Measurements from ENCODE around the gene INTS4.
"Not testable (repeated sequence)": the region's sequence is repeated elsewhere in the genome, so short reads cannot be mapped to it uniquely, and the experiment has no call there.

Gene INTS4

DNA sequence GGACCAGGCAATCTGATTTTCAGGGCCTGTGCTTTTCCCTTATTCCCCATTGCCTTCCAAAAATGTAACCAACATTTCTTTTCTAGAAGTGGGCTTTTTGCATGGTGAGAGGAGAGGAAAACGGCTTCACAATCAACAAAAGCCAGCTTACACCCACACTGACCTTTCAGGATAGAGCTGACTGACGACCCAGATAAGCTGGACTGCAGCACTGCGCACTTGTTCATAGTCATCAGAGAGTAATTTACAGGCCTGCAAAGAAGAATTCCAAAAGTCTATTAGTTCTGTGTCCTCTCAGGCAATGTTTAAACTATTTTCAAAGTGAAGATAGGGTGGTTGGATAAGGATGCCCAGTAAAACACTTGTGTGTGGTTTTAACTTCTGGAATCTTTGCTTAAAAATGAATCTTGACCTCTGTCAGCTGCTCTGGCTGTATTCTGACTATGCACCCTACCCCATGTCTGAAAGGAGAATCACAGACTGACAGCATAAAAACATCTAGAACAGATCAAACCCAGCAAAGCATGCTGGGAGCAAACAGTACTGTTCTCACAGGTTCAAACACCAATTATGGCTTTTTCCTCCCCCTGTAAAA is 35.8 kb downstream of the INTS4 start:
- in situ Hi-C loops (cut with HindIII; ENCODE audit: low sequenced_read_pairs), result not testable (repeated sequence)

- in situ Hi-C loops (cut with HindIII; ENCODE audit: low sequenced_read_pairs), result not testable (repeated sequence)
Measured at GRCh38 chr11:77943296-77943695, 51.2 kb downstream of the INTS4 start.

- in situ Hi-C loops (cut with HindIII; ENCODE audit: low sequenced_read_pairs), result not testable (repeated sequence)
Measured at GRCh38 chr11:77942465-77942864, 52.0 kb downstream of the INTS4 start.

GRCh38 chr11:77933596-77933995 is 60.9 kb downstream of the INTS4 start:
- in situ Hi-C loops (cut with HindIII; ENCODE audit: low sequenced_read_pairs), result not testable (repeated sequence)

GRCh38 chr11:77930334-77931208 is 63.9 kb downstream of the INTS4 start:
- in situ Hi-C loops (cut with HindIII; ENCODE audit: low sequenced_read_pairs), result not testable (repeated sequence)

DNA sequence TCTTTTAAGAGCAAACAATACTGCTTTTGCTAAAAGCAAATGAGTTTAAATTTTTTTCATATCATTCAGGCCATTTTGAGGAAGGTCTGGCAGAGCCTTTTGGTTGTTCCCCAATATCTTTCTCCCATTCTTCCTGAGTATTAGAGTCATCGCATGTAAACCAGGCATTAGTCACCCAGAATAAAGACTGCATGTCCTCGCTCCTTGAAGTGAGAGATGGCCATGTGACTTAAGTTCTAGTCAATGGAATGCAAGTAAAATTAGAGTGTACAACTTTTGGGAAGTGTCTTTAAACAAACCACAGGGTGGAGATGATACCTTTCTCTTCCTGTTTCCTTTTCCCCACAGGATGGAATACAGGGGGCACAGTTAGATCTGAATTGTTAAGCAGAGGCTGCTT is 76.8 kb downstream of the INTS4 start:
- in situ Hi-C loops (cut with HindIII; ENCODE audit: low sequenced_read_pairs), result not testable (repeated sequence)

DNA sequence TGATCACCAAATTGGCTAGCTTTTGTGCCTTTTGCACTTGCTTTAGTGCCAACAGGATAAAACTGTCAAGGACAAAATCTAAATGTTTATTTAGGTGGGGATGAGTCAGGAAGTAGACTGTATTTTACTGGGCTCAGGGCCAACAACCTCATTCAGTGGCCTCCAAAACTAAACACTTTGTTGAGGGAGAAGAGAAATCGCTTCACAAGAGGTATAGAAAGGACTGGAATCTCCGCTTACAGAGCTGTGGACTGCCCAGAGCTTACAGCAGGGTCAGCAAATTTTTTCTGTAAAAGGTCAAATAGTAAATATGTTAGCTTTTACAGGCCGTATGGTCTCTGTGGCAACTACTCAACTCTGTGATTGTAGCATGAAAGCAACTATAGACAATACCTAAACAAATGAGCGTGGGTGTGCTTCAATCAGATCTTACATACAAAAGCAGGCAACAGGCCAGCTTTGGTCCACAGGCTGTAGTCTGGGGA is 80.1 kb downstream of the INTS4 start:
- in situ Hi-C loops (cut with HindIII; ENCODE audit: low sequenced_read_pairs), result not testable (repeated sequence)

GRCh38 chr11:77913608-77914306 is 80.7 kb downstream of the INTS4 start:
- in situ Hi-C loops (cut with HindIII; ENCODE audit: low sequenced_read_pairs), result not testable (repeated sequence)

- in situ Hi-C loops (cut with HindIII; ENCODE audit: low sequenced_read_pairs), result not testable (repeated sequence)
Measured at GRCh38 chr11:77910828-77911227, 83.6 kb downstream of the INTS4 start.

GRCh38 chr11:77909277-77909676 is 85.2 kb downstream of the INTS4 start:
- in situ Hi-C loops (cut with HindIII; ENCODE audit: low sequenced_read_pairs), result no loop called here

DNA sequence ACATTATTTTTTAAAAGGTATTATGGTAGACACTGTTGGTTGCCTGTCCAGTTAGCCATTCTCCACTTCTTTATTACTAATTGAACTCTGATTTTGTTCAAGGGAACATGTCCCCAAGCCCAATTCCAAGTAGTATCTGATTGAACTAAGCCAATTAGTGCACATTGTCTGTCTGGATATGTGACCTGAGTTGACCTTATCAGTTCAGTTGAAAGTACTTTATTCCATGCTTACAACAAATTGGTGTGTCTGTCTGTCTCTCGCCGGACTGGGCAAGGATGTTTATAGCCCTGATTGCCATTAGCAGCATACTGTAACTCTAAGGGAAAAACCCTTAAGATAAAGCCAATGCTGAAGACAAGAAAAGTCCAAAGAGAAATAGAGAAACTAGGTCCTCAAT is 85.6 kb downstream of the INTS4 start:
- in situ Hi-C loops (cut with HindIII; ENCODE audit: low sequenced_read_pairs), result no loop called here

GRCh38 chr11:77894949-77895348 is 99.5 kb downstream of the INTS4 start:
- in situ Hi-C loops (cut with HindIII; ENCODE audit: low sequenced_read_pairs), result not testable (repeated sequence)

GRCh38 chr11:77891703-77892102 is 102.8 kb downstream of the INTS4 start:
- in situ Hi-C loops (cut with HindIII; ENCODE audit: low sequenced_read_pairs), result not testable (repeated sequence)

- in situ Hi-C loops (cut with HindIII; ENCODE audit: low sequenced_read_pairs), result not testable (repeated sequence)
Measured at GRCh38 chr11:77891256-77891655, 103.2 kb downstream of the INTS4 start.

DNA sequence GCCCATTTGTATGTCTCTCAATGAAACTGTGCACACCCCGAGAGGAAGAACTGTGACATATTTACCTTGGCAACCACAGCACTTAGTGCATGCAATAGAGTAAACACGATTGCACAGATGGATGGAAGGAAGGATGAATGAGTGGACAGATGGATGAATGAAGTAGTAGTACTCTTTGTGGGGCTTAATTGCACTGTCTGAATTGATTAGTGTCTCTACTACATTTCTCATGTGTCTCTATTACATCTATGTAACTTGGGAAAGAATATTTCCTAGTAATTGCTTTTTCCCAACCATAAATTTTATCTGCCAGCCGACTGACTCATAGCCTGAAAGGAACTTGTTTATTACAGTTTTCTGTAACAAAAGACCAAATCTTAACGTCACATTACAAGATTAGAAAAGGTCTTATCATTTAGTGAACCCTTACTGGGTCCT is 103.8 kb downstream of the INTS4 start:
- in situ Hi-C loops (cut with HindIII; ENCODE audit: low sequenced_read_pairs), result not testable (repeated sequence)

GRCh38 chr11:77890100-77890614 is 104.3 kb downstream of the INTS4 start:
- in situ Hi-C loops (cut with HindIII; ENCODE audit: low sequenced_read_pairs), result not testable (repeated sequence)

DNA sequence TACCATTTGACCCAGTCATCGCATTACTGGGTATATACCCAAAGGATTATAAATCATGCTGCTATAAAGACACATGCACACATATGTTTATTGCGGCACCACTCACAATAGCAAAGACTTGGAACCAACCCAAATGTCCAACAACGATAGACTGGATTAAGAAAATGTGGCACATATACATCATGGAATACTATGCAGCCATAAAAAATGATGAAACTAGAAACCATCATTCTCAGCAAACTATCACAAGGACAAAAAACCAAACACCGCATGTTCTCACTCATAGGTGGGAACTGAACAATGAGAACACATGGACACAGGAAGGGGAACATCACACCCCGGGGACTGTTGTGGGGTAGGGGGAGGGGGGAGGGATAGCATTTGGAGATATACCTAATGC is 105.4 kb downstream of the INTS4 start:
- in situ Hi-C loops (cut with HindIII; ENCODE audit: low sequenced_read_pairs), result not testable (repeated sequence)

DNA sequence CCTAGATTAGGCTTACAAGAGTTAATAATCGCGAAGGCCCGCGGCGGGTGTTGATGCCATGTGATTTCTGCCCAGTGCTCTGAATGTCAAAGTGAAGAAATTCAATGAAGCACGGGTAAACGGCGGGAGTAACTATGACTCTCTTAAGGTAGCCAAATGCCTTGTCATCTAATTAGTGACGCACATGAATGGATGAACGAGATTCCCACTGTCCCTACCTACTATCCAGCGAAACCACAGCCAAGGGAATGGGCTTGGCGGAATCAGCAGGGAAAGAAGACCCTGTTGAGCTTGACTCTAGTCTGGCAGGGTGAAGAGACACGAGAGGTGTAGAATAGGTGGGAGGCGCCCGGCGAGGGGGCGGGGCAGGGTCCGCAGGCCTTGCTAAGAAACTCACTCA is 108.1 kb downstream of the INTS4 start:
- in situ Hi-C loops (cut with HindIII; ENCODE audit: low sequenced_read_pairs), result no loop called here

- in situ Hi-C loops (cut with HindIII; ENCODE audit: low sequenced_read_pairs), result loop anchor here (5.0 kb wide), 2 partner anchors 98 to 102 kb away; no protein-coding TSS in a partner anchor
Measured at GRCh38 chr11:77884829-77885190, 109.7 kb downstream of the INTS4 start.

GRCh38 chr11:77884186-77884828 is 110.2 kb downstream of the INTS4 start:
- in situ Hi-C loops (cut with HindIII; ENCODE audit: low sequenced_read_pairs), result loop anchor here (5.0 kb wide), 2 partner anchors 97 to 103 kb away; no protein-coding TSS in a partner anchor

DNA sequence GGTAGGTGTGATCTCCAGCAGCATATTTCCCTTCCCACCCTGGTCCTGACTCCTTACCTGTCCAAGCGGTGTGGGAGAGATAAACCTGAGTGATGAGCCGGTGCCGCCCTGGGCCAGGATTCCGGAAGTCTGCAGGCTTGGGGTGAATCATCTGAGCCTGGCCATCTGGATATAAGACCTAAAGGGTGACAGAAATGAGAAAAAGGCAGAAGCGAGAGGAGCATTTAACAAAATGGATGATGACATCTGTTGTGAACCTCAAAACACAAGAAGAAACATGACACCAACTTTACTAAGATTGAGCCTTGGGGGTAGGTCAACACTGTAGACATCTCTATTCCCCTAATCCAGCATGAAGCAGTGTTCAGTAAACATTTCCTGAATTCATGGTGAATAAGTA is 110.7 kb downstream of the INTS4 start:
- in situ Hi-C loops (cut with HindIII; ENCODE audit: low sequenced_read_pairs), result loop anchor here (5.0 kb wide), 2 partner anchors 96 to 104 kb away; no protein-coding TSS in a partner anchor

Data from endothelial cell of hepatic sinusoid (primary cell).